ENCODE measurements around the gene MSANTD7. TPM values are rescaled to one million over a fixed set of nuclear protein-coding genes. Genes with fewer than 3 reads are reported as not detected.
"Not testable (repeated sequence)": the region's sequence is repeated elsewhere in the genome, so short reads cannot be mapped to it uniquely, and the experiment has no call there.

The MSANTD7 gene, protein sequence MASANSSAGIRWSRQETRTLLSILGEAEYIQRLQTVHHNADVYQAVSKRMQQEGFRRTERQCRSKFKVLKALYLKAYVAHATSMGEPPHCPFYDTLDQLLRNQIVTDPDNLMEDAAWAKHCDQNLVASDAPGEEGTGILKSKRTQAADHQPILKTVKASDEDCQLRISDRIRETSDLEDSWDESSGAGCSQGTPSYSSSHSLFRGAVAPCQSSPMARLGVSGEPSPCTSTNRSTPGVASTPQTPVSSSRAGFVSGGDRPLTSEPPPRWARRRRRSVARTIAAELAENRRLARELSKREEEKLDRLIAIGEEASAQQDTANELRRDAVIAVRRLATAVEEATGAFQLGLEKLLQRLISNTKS
- total RNA-seq: 10 to 100 TPM; 18.3 to 21.6 TPM

DNA sequence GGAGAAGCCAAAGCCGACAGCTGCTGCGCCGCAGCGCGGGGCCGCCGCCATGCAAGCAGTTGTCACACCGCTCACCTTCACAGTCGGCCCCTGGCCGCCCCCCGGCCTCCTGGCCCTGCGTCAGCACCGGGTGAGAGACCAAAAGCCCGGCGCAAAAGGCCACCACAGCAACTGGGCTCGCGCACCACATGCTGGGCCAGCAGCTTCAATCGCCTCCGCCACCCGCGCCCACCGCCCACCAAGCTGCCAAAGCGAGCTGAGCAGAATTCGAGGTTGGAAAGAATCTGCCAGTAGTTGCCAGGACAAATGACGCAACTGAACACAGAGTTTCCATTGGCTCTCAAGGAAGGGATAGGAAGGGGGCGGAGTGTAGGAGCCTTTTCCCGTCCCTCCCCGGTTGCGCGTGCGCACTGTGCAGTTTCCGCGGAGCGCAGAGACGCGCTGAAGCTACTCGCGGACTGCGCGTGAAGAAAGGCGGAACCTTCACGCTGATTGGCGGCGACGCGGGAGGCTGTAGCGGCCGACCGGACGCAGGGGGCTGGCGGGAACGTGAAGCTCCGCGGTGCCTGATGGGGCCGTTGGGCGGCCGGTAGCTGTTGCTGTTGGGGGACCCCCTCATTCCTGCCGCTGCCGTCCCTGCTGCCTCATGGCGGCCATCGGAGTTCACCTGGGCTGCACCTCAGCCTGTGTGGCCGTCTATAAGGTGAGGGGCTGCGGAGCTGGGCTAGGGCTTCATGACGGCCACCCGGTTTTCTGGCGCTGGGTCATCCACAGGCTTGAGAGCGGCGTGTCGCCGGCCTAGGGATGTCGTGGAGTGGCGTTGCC, at the start of gene MSANTD7, which contains the start of the genes CDNF and HSPA14:
TSS of gene MSANTD7 (plus strand) at position 550 of the 825 bp plus-strand sequence. CDS start 3,979 bp downstream, outside the sequence.
TSS of gene CDNF (minus strand) at position 281 of the 825 bp plus-strand sequence. CDS start at position 190, 91 bp downstream.
TSS of gene HSPA14 (plus strand) at position 550 of the 825 bp plus-strand sequence. CDS start at position 647, 97 bp downstream.
- DNase-seq: peak; percentile 100
- H3K9me3 Mint-ChIP-seq: no peaks in the 10 kb centered on the region
- H3K36me3 Mint-ChIP-seq (ENCODE audit: low read depth): peaks cover 26% of the 10 kb centered on the region
- H3K4me1 Mint-ChIP-seq: peaks cover 29% of the 10 kb centered on the region
- ChIA-PET CTCF (interaction anchor here (0.6 to 1.7 kb wide), 17 partner anchors 8 to 301 kb away, joined by 3 to 6 read pairs (median 4); no protein-coding TSS in a partner anchor), POLR2A (interaction anchor here (0.6 to 1.0 kb wide), 5 partner anchors 20 to 652 kb away, joined by 3 to 4 read pairs (median 4); no protein-coding TSS in a partner anchor)
- H3K27ac Mint-ChIP-seq: peak within 1 kb of the TSS; percentile 96
- no peaks in the 10 kb centered on the region for H3K27me3 Mint-ChIP-seq
- peak within 1 kb of the TSS; percentile 84 for H3K4me3 Mint-ChIP-seq

DNA sequence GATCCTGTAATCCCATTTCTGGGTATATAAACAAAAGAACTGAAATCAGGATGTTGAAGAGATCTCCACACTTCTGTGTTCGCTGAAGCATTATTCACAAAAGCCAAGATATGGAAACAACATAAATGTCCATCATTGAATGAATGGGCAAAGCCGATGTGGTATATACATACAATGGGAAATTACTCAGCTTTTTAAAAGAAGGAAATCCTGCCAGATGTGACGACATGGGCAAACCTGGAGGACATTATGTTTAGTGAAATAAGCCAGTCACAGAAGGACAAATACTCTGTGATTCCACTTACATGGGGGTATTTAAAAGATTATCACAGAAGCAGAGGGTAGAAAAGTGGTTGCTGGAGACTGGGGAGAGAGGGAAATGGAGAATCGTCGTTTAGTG, 39.5 kb upstream of the MSANTD7 start:
- no peaks in the 10 kb centered on the region for H3K9me3 Mint-ChIP-seq
- no peaks in the 10 kb centered on the region for H3K36me3 Mint-ChIP-seq (ENCODE audit: low read depth)

DNA sequence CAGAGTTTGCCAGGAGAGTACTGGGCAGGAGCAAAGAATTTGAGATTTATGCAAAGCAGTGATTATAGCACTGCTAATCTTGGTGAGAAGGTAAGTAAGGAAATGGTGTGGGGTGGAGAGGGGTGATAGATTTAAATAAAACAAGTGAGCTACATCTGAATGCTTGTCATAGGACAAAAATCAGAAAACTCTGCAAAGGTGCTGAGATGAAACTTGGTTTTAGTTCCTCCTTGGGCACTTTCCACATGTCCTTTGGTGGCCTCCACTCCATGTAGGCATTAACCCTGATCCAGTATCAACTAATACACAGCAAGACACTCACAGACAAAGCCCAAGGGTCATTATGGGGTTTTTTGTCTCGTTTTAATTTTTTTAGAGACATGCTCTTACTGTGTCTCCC, 37.7 kb upstream of the MSANTD7 start:
- ChIA-PET POLR2A (no interaction called here), CTCF (interaction anchor here (1.0 kb wide), 1 partner anchor 14 kb away, joined by 3 read pairs; no protein-coding TSS in a partner anchor)
- Mint-ChIP-seq H3K27ac (no peak overlapping the region), H3K9me3 (no peaks in the 10 kb centered on the region), H3K4me1 (no peaks in the 10 kb centered on the region), H3K4me3 (no peak overlapping the region), H3K36me3 (ENCODE audit: low read depth) (no peaks in the 10 kb centered on the region), H3K27me3 (peaks cover 5% of the 10 kb centered on the region)
- no peak for DNase-seq

More for the DNA sequence above, 39.5 kb upstream of the MSANTD7 start:
- DNase-seq: no peak
- POLR2A ChIA-PET: no interaction called here
- Mint-ChIP-seq H3K27ac (no peak overlapping the region), H3K4me1 (no peaks in the 10 kb centered on the region), H3K27me3 (peaks cover 5% of the 10 kb centered on the region), H3K4me3 (no peak overlapping the region)
- CTCF ChIA-PET: no interaction called here

DNA sequence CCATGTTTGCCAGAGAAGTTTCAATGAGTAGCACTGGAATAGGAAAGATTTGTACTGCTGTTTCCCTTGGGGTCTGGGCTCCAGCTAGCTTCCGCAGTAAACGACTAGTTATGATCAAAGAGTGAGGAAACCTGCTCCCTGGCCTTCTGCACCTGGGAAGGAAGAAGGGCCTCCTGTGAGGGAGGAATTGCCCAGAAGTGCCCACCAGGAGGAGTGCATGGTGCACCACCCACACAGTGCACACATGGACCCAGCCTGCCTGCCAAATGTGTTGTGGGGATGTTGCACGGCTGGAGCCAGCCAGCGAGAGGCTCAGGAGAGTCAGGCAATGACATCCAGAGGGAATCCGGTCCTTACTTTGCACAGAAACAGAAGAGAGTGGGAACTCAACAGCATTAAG, 36.4 kb upstream of the MSANTD7 start:
- no peaks in the 10 kb centered on the region for H3K36me3 Mint-ChIP-seq (ENCODE audit: low read depth)

DNA sequence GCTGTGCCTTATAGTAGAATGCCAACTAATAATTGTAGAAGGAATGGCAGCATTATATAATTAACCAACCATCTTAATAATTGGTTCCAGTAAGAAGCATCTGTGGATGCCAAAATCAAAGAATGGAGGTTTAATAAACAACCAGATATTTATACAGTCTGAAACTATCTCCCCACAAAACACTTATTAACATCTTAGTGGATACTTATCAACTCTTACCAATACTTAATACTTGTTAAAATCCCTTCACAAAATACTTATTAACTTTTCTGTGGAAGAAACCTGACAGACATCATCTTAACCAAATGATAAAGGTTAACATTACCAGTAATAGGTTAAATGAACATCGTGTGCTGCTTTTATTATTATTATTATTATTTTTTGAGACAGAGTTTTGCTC, 34.3 kb upstream of the MSANTD7 start:
- CTCF ChIA-PET: no interaction called here
- POLR2A ChIA-PET: no interaction called here
- H3K9me3 Mint-ChIP-seq: no peaks in the 10 kb centered on the region
- H3K27ac Mint-ChIP-seq: no peak overlapping the region
- no peak overlapping the region for H3K4me3 Mint-ChIP-seq
- no peaks in the 10 kb centered on the region for H3K36me3 Mint-ChIP-seq (ENCODE audit: low read depth)
- H3K4me1 Mint-ChIP-seq: no peaks in the 10 kb centered on the region
- DNase-seq: no peak
- H3K27me3 Mint-ChIP-seq: peaks cover 3% of the 10 kb centered on the region

More for the DNA sequence above, 36.4 kb upstream of the MSANTD7 start:
- ChIA-PET POLR2A (no interaction called here), CTCF (interaction anchor here (2.0 kb wide), 1 partner anchor 16 kb away, joined by 4 read pairs; no protein-coding TSS in a partner anchor)
- H3K4me3 Mint-ChIP-seq: no peak overlapping the region
- no peak for DNase-seq
- H3K27me3 Mint-ChIP-seq: peaks cover 5% of the 10 kb centered on the region
- no peaks in the 10 kb centered on the region for H3K9me3 Mint-ChIP-seq
- H3K27ac Mint-ChIP-seq: no peak overlapping the region
- H3K4me1 Mint-ChIP-seq: no peaks in the 10 kb centered on the region

DNA sequence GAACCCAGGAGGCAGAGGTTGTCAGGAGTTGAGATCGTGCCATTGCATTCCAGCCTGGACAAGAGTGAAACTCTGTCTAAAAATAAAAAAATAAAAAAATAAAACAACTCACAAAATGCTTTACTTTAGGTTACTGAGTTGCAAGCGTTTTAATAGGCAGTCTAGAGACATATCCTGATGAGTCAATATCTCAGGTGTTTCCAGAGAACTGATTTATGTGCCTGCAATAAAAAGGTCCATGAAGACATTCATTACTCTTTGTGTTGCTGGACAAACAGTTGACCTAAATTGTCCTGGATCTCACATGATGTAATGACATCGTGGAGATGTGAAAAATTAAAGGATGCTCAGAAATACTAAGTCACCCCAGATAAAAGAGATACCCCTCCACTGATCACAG, 31.8 kb upstream of the MSANTD7 start:
- Mint-ChIP-seq H3K27ac (no peak overlapping the region), H3K4me3 (no peak overlapping the region), H3K36me3 (ENCODE audit: low read depth) (no peaks in the 10 kb centered on the region), H3K9me3 (no peaks in the 10 kb centered on the region), H3K27me3 (peaks cover 3% of the 10 kb centered on the region), H3K4me1 (peaks cover 5% of the 10 kb centered on the region)
- DNase-seq: no peak
- ChIA-PET CTCF (no interaction called here), POLR2A (no interaction called here)

DNA sequence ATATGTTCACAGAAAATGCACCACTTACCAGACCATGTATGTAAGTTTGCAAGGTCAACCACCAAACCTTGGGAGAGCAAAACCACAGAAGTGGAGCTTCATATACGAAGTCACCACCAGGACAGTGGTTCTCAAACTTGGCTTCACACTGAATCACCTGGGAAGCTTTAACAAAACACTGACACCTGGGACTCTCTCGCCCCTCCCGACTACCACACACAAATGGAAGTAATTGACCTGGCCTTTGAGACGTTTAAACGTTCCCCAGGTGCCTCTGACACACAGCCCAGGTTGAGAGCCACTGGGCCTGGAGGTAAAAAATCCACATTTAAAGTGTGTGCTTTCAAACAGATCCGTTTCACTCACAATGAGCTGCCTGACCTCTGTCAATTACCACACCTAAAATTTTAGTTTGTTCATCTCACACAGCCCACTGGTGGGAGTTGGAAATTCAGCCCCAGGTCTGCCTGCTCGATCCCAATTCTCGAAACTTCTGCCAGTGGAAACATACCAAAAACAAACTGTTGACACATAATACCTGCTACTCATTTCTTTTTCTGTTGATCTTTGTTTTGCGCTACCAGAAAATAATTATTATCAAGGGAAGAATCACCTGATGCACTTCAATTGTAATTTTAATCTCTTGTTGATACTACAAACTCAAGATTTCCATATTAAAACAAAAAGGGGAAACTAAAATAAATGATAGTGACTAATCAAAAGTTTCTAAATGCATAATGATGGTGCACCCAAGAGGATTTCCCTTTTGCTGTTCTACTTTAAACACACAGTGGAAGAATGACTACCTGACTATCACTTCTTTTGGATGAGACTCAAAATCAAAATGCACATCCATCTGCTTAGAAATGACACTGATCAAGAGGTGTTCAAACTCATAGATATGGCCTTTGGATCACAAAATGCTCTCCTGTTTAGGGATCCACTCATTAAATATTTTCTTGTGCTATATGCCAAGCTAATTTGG, 26.8 kb upstream of the MSANTD7 start:
- POLR2A ChIA-PET: no interaction called here
- no peak overlapping the region for H3K27ac Mint-ChIP-seq

DNA sequence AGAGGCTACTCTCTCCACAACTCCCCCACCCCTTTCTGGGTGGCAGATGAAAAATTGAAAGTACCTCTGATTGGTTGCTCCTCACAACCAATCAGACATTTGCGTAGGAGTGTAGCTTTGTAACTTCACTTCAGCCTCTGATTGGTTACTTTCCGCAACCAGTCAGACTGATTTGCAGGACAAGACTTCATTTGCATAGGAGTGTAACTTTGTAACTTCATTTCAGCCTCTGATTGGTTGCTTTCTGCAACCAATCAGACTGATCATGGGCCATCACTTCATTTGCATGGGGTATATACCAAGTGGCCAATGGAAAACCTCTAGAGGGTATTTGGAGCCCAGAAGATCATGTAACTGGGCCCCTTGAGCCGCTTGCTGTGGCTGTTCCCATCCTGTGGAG, 25.8 kb upstream of the MSANTD7 start:
- ChIA-PET POLR2A (no interaction called here), CTCF (interaction anchor here (1.0 kb wide), 1 partner anchor 307 kb away, joined by 3 read pairs; no protein-coding TSS in a partner anchor)
- H3K27me3 Mint-ChIP-seq: peaks cover 3% of the 10 kb centered on the region
- H3K4me1 Mint-ChIP-seq: peaks cover 27% of the 10 kb centered on the region
- H3K4me3 Mint-ChIP-seq: peak overlapping the region; percentile 32
- H3K27ac Mint-ChIP-seq: no peak overlapping the region
- DNase-seq: no peak
- H3K9me3 Mint-ChIP-seq: peaks cover 2% of the 10 kb centered on the region
- H3K36me3 Mint-ChIP-seq (ENCODE audit: low read depth): no peaks in the 10 kb centered on the region

More for the DNA sequence above, 26.8 kb upstream of the MSANTD7 start:
- Mint-ChIP-seq H3K9me3 (peaks cover 1% of the 10 kb centered on the region), H3K4me1 (peaks cover 27% of the 10 kb centered on the region), H3K4me3 (no peak overlapping the region), H3K27me3 (peaks cover 3% of the 10 kb centered on the region), H3K36me3 (ENCODE audit: low read depth) (no peaks in the 10 kb centered on the region)
- CTCF ChIA-PET: interaction anchor here (1.0 kb wide), 1 partner anchor 306 kb away, joined by 3 read pairs; no protein-coding TSS in a partner anchor
- no peak for DNase-seq

DNA sequence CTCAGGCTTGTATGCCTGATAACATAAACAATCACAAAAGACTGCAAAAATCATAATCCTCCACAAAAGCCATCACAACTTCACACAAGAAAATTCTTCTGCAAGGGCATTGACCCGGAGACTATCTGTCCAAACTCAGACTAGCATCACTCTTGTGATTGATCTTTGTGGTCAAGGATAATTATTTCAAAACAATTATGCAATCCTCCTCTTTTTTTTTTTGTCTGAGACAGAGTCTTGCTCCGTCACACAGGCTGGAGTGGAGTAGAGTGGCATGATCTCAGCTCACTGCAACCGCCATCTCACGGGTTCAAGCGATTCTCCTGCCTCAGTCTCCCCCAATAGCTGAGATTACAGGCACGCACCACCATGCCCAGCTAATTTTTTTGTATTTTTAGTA, 22.4 kb upstream of the MSANTD7 start:
- Mint-ChIP-seq H3K27me3 (no peaks in the 10 kb centered on the region), H3K9me3 (peaks cover 2% of the 10 kb centered on the region), H3K36me3 (ENCODE audit: low read depth) (no peaks in the 10 kb centered on the region), H3K4me3 (no peak overlapping the region), H3K4me1 (peaks cover 27% of the 10 kb centered on the region), H3K27ac (no peak overlapping the region)
- CTCF ChIA-PET: interaction anchor here (0.6 to 1.2 kb wide), 4 partner anchors 22 to 1813 kb away, joined by 3 to 5 read pairs (median 3); partner anchors contain the start of genes CDNF, HSPA14 and MSANTD7
- POLR2A ChIA-PET: interaction anchor here (0.6 kb wide), 1 partner anchor 262 kb away, joined by 3 read pairs; no protein-coding TSS in a partner anchor
- DNase-seq: no peak

DNA sequence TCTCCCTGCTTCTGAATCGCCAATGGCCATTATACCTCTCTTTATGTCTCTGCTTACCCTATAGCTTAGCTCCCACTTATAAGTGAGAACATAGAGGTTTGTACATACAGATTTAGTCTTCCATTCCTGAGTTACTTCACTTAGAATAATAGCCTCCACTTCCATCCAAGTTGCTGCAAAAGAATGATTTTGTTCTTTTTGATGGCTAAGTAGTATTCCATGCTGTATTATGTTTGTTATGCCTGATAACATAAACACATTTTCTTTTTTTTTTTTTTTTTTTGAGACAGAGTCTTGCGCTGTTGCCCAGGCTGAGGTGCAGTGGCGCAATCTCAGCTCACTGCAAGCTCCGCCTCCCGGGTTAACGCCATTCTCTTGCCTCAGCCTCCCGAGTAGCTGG, 21.4 kb upstream of the MSANTD7 start:
- H3K4me3 Mint-ChIP-seq: not testable (repeated sequence)

DNA sequence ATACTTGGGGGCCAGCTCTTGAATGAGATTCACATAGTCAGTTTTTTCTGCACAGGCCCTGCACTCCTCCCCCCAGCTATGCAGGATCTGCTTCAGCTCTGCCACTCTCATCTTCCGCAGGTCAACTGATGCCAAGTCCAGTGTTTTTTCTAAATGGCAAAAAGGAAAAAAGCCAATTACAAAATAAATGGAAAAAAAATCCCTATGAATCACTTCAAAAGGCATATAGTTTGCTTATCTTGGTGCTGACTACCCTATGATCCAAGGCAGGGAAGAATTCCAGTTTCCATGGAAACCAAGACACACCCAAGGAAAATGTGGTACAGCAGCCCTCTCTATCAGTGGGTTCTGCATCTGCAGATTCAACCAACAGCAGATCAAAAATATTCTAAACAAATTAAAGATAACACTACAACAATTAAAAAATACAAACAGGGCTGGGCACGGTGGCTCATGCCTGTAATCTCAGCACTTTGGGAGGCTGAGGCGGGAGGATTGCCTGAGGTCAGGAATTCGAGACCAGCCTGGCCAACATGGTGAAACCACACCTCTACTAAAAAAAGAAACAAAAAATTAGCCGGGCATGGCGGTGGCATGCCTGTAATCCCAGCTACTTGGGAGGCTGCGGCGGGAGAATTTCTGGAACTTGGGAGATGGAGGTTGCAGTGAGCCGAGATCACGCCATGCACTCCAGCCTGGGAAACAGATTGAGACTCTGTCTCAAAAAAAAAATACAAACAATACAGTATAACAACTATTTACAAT, 17.9 kb upstream of the MSANTD7 start:
- H3K4me3 Mint-ChIP-seq: no peak overlapping the region
- H3K27ac Mint-ChIP-seq: no peak overlapping the region
- H3K36me3 Mint-ChIP-seq (ENCODE audit: low read depth): no peaks in the 10 kb centered on the region
- CTCF ChIA-PET: interaction anchor here (0.6 to 2.4 kb wide), 2 partner anchors 17 to 308 kb away, joined by 5 to 6 read pairs; no protein-coding TSS in a partner anchor
- no peaks in the 10 kb centered on the region for H3K27me3 Mint-ChIP-seq
- POLR2A ChIA-PET: interaction anchor here (0.6 to 1.2 kb wide), 3 partner anchors 170 to 228 kb away, joined by 3 read pairs; no protein-coding TSS in a partner anchor
- H3K9me3 Mint-ChIP-seq: peaks cover 2% of the 10 kb centered on the region
- H3K4me1 Mint-ChIP-seq: peaks cover 11% of the 10 kb centered on the region
- DNase-seq: no peak

More for the DNA sequence above, 21.4 kb upstream of the MSANTD7 start:
- DNase-seq; H3K27me3 Mint-ChIP-seq; POLR2A ChIA-PET; H3K27ac Mint-ChIP-seq; H3K9me3 Mint-ChIP-seq; H3K36me3 Mint-ChIP-seq (ENCODE audit: low read depth): not testable (repeated sequence)
- CTCF ChIA-PET: interaction anchor here (1.1 kb wide), 1 partner anchor 21 kb away, joined by 3 read pairs; the partner anchor contains the start of genes CDNF, HSPA14 and MSANTD7
- peaks cover 25% of the 10 kb centered on the region for H3K4me1 Mint-ChIP-seq
